Stimulated activated naive CD4-positive, alpha-beta T cell (primary cell): ENCODE measurements around the gene ZDHHC3.
A peak's percentile ranks its signal among the peaks of the same experiment; 100 is the strongest.
"Not testable (repeated sequence)": the region's sequence is repeated elsewhere in the genome, so short reads cannot be mapped to it uniquely, and the experiment has no call there.

Experiments
- DNase-seq, 6 experiments: peaks; one replicate each; lab custom pipeline; 2025; lab: John Stamatoyannopoulos, UW

The ZDHHC3 gene

GRCh38 chr3:44995142-44995770, 19.3 kb upstream of the ZDHHC3 start:
- DNase-seq = no peak

GRCh38 chr3:44993471-44994205, 17.7 kb upstream of the ZDHHC3 start:
- DNase-seq = no peak

GRCh38 chr3:44992555-44993470, 16.8 kb upstream of the ZDHHC3 start:
- DNase-seq = peak in 1 of 6 experiments; percentile 12

- peak in 2 of 6 experiments; percentile 7 to 29 for DNase-seq
Observed at GRCh38 chr3:44991326-44991725, 15.4 kb upstream of the ZDHHC3 start.

GRCh38 chr3:44989636-44990373, 13.8 kb upstream of the ZDHHC3 start:
- DNase-seq = no peak

GRCh38 chr3:44989141-44989540, 13.2 kb upstream of the ZDHHC3 start:
- no peak for DNase-seq

GRCh38 chr3:44988073-44988472, 12.1 kb upstream of the ZDHHC3 start:
- DNase-seq = peak in 2 of 6 experiments; percentile 8 to 22

- no peak for DNase-seq
Observed at GRCh38 chr3:44987332-44987731, 11.4 kb upstream of the ZDHHC3 start.

GRCh38 chr3:44986330-44986729, 10.4 kb upstream of the ZDHHC3 start:
- DNase-seq = not testable (repeated sequence)

GRCh38 chr3:44984335-44984734, 8.4 kb upstream of the ZDHHC3 start:
- no peak for DNase-seq

- no peak for DNase-seq
Observed at GRCh38 chr3:44983484-44983941, 7.5 kb upstream of the ZDHHC3 start.

GRCh38 chr3:44982817-44983216, 6.8 kb upstream of the ZDHHC3 start:
- DNase-seq = no peak

- DNase-seq = no peak
Observed at GRCh38 chr3:44981751-44982150, 5.8 kb upstream of the ZDHHC3 start.

GRCh38 chr3:44981220-44981619, 5.2 kb upstream of the ZDHHC3 start:
- no peak for DNase-seq

- DNase-seq = no peak
Observed at GRCh38 chr3:44974416-44974815, 1.6 kb downstream of the ZDHHC3 start.

- DNase-seq = no peak
Observed at GRCh38 chr3:44970926-44971490, 5.0 kb downstream of the ZDHHC3 start.

- no peak for DNase-seq
Observed at GRCh38 chr3:44969828-44970179, 6.2 kb downstream of the ZDHHC3 start.

- DNase-seq = peak in 1 of 6 experiments; percentile 18
Observed at GRCh38 chr3:44969154-44969827, 6.7 kb downstream of the ZDHHC3 start.

GRCh38 chr3:44968447-44968858, 7.5 kb downstream of the ZDHHC3 start:
- no peak for DNase-seq

- DNase-seq = no peak
Observed at GRCh38 chr3:44966795-44967278, 9.1 kb downstream of the ZDHHC3 start.

GRCh38 chr3:44965165-44965564, 10.8 kb downstream of the ZDHHC3 start:
- DNase-seq = no peak
